ENCODE data around the gene SYT5.
"Not testable (repeated sequence)": the region's sequence is repeated elsewhere in the genome, so short reads cannot be mapped to it uniquely, and the experiment has no call there.

SYT5 gene

DNA sequence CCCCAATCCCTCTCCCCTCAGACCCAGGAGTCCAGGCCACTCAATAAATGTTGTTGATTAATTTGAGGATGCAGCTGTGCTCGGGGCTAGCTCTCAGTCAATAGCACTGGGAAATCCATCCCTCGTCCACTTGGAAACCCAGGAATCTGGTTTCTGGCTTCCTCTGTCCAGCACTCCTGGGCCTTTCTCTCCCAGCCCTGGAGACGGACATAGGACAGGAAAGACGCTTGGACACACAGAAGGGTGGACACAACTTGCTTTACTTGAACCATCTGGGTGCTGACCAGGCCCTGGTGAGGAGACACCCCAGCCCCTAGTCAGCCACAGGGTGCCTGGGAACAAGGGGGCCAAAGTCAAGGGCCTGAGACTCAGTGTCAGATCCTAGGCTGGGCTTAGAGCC is 21.7 kb downstream of the SYT5 start:
- ATAC-seq (replicated peaks; ENCODE audit: extremely low read depth, poor library complexity, severe bottlenecking), result no peak
- Mint-ChIP-seq H3K27ac (ENCODE audit: low read depth) (no peak overlapping the region), H3K36me3 (ENCODE audit: insufficient read depth) (peaks cover 3% of the 10 kb centered on the region), H3K27me3 (peaks cover 53% of the 10 kb centered on the region), H3K4me3 (no peak overlapping the region), H3K9me3 (peaks cover 10% of the 10 kb centered on the region), H3K4me1 (peaks cover 26% of the 10 kb centered on the region)
- no peak for DNase-seq (ENCODE audit: low spot score in 2 of 2)

- ATAC-seq (replicated peaks; ENCODE audit: extremely low read depth, poor library complexity, severe bottlenecking), result no peak
- peaks cover 11% of the 10 kb centered on the region for H3K9me3 Mint-ChIP-seq
- H3K4me1 Mint-ChIP-seq, result peaks cover 27% of the 10 kb centered on the region
- peaks cover 52% of the 10 kb centered on the region for H3K27me3 Mint-ChIP-seq
- H3K4me3 Mint-ChIP-seq, result no peak within 1 kb of the TSS
- no peak for DNase-seq (ENCODE audit: low spot score in 2 of 2)
- H3K36me3 Mint-ChIP-seq (ENCODE audit: insufficient read depth), result peaks cover 2% of the 10 kb centered on the region
- no peak within 1 kb of the TSS for H3K27ac Mint-ChIP-seq (ENCODE audit: low read depth)
These were observed 22.8 kb downstream of the SYT5 start, which contains the start of gene TNNI3 for GRCh38 chr19:55157064-55157908. Gene TNNI3, minus strand, starts transcription at chr19:55157732. Its CDS starts 143 bp downstream, at chr19:55157589.

GRCh38 chr19:55156202-55157063 is 23.7 kb downstream of the SYT5 start:
- ATAC-seq (replicated peaks; ENCODE audit: extremely low read depth, poor library complexity, severe bottlenecking) (no peak), DNase-seq (ENCODE audit: low spot score in 2 of 2) (no peak)
- Mint-ChIP-seq H3K36me3 (ENCODE audit: insufficient read depth) (peaks cover 4% of the 10 kb centered on the region), H3K27me3 (peaks cover 52% of the 10 kb centered on the region), H3K4me3 (no peak overlapping the region), H3K27ac (ENCODE audit: low read depth) (no peak overlapping the region), H3K4me1 (peaks cover 35% of the 10 kb centered on the region), H3K9me3 (peaks cover 18% of the 10 kb centered on the region)

DNA sequence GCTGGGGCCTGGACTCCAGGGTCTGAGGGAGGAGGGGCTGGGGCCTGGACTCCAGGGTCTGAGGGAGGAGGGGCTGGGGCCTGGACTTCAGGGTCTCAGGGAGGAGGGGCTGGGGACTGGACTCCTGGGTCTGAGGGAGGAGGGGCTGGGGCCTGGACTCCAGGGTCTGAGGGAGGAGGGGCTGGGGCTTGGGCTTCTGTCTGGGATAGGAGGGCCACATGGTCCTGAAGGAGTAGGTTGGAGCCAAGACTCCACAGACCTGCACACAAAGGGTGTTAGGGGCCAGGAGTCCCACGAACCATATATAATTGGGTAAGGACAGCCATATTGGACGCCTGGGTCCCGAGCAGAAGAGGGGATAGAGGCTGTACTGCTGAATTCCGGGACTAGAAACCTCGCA is 24.3 kb downstream of the SYT5 start:
- Mint-ChIP-seq H3K27me3 (peaks cover 49% of the 10 kb centered on the region), H3K4me1 (peaks cover 36% of the 10 kb centered on the region), H3K9me3 (peaks cover 18% of the 10 kb centered on the region)
- not testable (repeated sequence) for H3K4me3 Mint-ChIP-seq; H3K27ac Mint-ChIP-seq (ENCODE audit: low read depth); DNase-seq (ENCODE audit: low spot score in 2 of 2); H3K36me3 Mint-ChIP-seq (ENCODE audit: insufficient read depth); ATAC-seq (replicated peaks; ENCODE audit: extremely low read depth, poor library complexity, severe bottlenecking)

GRCh38 chr19:55153652-55154264 is 26.3 kb downstream of the SYT5 start:
- Mint-ChIP-seq H3K27me3 (peaks cover 44% of the 10 kb centered on the region), H3K4me1 (peaks cover 28% of the 10 kb centered on the region), H3K27ac (ENCODE audit: low read depth) (peak overlapping the region; percentile 65), H3K4me3 (no peak overlapping the region), H3K9me3 (peaks cover 18% of the 10 kb centered on the region), H3K36me3 (ENCODE audit: insufficient read depth) (peaks cover 3% of the 10 kb centered on the region)
- ATAC-seq (replicated peaks; ENCODE audit: extremely low read depth, poor library complexity, severe bottlenecking), result no peak
- DNase-seq (ENCODE audit: low spot score in 2 of 2), result no peak

GRCh38 chr19:55152017-55152416 is 28.1 kb downstream of the SYT5 start:
- Mint-ChIP-seq H3K27me3 (peaks cover 36% of the 10 kb centered on the region), H3K9me3 (peaks cover 18% of the 10 kb centered on the region), H3K4me3 (no peak overlapping the region), H3K4me1 (peaks cover 23% of the 10 kb centered on the region), H3K27ac (ENCODE audit: low read depth) (peak overlapping the region; percentile 52), H3K36me3 (ENCODE audit: insufficient read depth) (peaks cover 3% of the 10 kb centered on the region)
- no peak for ATAC-seq (replicated peaks; ENCODE audit: extremely low read depth, poor library complexity, severe bottlenecking)
- no peak for DNase-seq (ENCODE audit: low spot score in 2 of 2)

DNA sequence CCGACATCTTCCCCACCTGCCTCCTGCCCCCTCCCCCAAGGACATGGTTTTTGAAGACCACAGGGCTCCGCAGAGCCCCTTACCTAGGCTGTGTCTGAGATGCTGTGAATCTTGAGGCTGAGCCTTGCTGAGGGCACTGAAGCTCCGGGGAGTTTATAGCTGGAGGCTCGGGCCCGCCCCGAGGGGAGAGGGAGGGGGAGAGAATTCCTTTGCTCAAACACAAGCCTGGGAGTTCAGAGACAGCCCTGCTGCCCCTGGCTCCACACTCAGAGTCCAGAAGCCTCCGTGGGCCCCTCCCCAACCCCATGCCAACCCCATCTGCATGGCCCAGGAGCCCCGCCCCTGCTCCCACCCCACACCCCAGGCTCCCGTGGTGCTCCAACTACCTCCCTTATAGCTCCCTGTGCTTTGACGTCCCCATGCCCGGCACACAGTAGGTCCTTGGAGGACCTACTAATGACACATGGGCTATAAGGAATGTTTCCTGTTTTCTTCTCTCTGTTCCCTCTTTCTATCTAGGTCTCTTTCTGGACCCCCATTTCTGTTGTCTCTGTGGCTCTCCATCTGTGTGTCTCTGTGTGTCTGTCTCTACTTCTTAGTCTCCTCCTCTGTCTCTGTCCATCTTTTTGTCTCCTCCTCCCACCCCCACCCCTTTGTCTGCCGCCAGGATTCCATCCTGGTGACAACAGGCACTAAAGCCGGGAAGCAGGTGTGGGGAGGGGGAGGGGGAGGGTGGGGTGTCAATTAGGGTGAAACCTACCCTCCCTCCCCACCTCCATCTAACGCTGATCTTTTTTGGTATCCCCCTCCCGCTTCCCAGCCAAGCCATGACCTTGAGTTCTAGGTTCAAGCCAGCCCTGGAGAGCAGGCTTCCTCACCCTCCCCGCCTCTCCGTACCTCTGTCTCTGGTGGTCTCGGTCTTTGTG is 30.7 kb downstream of the SYT5 start, which contains the start of gene TNNT1:
Gene TNNT1 (minus strand): TSS at position 129 of the 926 bp plus-strand sequence. CDS start 2,049 bp downstream, outside the sequence.
- DNase-seq (ENCODE audit: low spot score in 2 of 2) (no peak), ATAC-seq (replicated peaks; ENCODE audit: extremely low read depth, poor library complexity, severe bottlenecking) (no peak)
- H3K4me3 Mint-ChIP-seq, result no peak within 1 kb of the TSS
- H3K9me3 Mint-ChIP-seq, result peaks cover 16% of the 10 kb centered on the region
- H3K36me3 Mint-ChIP-seq (ENCODE audit: insufficient read depth), result peaks cover 4% of the 10 kb centered on the region
- H3K4me1 Mint-ChIP-seq, result peaks cover 25% of the 10 kb centered on the region
- H3K27me3 Mint-ChIP-seq, result peaks cover 42% of the 10 kb centered on the region
- H3K27ac Mint-ChIP-seq (ENCODE audit: low read depth), result no peak within 1 kb of the TSS

GRCh38 chr19:55147545-55148251 is 32.4 kb downstream of the SYT5 start:
- peaks cover 5% of the 10 kb centered on the region for H3K36me3 Mint-ChIP-seq (ENCODE audit: insufficient read depth)
- ATAC-seq (replicated peaks; ENCODE audit: extremely low read depth, poor library complexity, severe bottlenecking), result no peak
- no peak for DNase-seq (ENCODE audit: low spot score in 2 of 2)
- peaks cover 8% of the 10 kb centered on the region for H3K9me3 Mint-ChIP-seq
- H3K4me1 Mint-ChIP-seq, result peaks cover 16% of the 10 kb centered on the region
- no peak overlapping the region for H3K27ac Mint-ChIP-seq (ENCODE audit: low read depth)
- H3K27me3 Mint-ChIP-seq, result peaks cover 58% of the 10 kb centered on the region
- no peak overlapping the region for H3K4me3 Mint-ChIP-seq

DNA sequence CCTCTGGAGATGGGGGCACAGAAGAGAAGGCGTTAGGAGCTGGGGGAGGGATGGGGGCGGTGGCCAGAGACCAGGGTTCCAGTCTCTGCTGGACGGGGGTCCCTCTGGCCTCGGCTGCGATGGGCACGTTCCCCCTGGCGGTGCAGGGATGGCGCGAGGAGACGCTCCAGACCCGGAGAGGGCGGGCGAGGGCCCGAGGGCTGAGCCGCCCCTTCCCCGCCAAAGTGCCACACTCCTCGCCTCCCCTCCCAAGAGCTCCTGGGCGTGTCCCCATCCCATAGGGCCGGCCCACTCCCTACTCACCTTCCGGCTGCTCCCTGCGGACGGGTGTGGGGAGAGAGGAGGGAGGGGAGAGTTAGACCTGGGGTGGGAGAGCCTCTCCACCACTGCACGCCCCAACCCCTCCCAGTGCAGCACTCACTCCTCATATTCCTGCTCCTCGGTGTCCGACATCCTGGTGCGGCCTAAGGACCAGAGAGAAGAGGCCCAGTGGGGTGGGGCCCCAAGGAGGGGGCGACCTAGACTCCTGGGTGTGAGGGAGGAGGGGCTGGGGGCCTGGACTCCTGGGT is 33.3 kb downstream of the SYT5 start:
- no peak overlapping the region for H3K27ac Mint-ChIP-seq (ENCODE audit: low read depth)
- no peak overlapping the region for H3K4me3 Mint-ChIP-seq
- ATAC-seq (replicated peaks; ENCODE audit: extremely low read depth, poor library complexity, severe bottlenecking), result no peak

GRCh38 chr19:55146078-55146704 is 33.9 kb downstream of the SYT5 start:
- H3K4me3 Mint-ChIP-seq, result no peak overlapping the region
- DNase-seq (ENCODE audit: low spot score in 2 of 2) (no peak), ATAC-seq (replicated peaks; ENCODE audit: extremely low read depth, poor library complexity, severe bottlenecking) (no peak)
- peaks cover 7% of the 10 kb centered on the region for H3K4me1 Mint-ChIP-seq
- H3K27me3 Mint-ChIP-seq, result peaks cover 63% of the 10 kb centered on the region
- peaks cover 5% of the 10 kb centered on the region for H3K36me3 Mint-ChIP-seq (ENCODE audit: insufficient read depth)
- H3K27ac Mint-ChIP-seq (ENCODE audit: low read depth), result no peak overlapping the region
- H3K9me3 Mint-ChIP-seq, result no peaks in the 10 kb centered on the region

More for the DNA sequence above, 33.3 kb downstream of the SYT5 start:
- no peak for DNase-seq (ENCODE audit: low spot score in 2 of 2)
- Mint-ChIP-seq H3K9me3 (peaks cover 1% of the 10 kb centered on the region), H3K27me3 (peaks cover 58% of the 10 kb centered on the region), H3K4me1 (peaks cover 10% of the 10 kb centered on the region), H3K36me3 (ENCODE audit: insufficient read depth) (peaks cover 3% of the 10 kb centered on the region)

Measured in central memory CD8-positive, alpha-beta T cell (primary cell).